Measurements from ENCODE around the gene EXOC4.

Gene EXOC4

DNA sequence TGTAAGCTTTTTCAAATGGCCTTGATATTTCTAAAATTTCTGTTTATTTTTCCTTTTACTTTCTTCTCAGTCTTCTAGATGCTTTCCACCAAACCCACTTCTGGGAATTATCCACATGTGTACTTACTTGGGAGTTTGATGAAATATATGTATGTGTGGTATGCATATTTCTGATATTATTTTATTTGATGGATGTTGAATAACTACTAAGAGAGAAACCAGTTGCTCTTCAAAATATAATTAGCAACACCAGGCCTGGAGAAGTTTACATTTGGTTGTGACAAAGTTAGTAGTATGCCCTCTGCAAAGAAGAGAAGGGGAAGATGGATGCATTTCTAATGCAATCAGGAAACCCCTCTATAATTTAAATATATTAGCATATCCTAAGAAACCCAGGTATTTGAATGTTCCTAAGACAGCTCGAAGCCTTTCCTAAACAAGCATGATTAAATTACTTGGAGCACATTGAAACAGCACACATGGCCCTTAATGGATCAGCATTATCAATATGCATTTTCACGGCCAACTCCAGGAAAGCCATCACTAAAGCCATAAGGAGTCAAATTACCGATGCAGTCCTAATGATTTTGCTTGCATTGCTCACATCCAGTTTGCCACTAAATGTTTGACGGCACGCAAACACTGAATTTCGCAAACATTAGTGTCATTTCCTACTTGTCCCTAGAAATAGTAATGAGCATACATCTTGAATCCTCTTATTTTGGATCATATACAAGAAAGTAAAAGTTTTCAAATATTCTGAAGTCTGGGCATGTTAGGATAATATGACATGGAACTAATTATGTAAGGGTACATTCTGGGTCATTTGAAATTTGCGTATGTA, 393.8 kb downstream of the EXOC4 start:
- Histone ChIP-seq H3K4me3 (no peak overlapping the region), H3K27ac (no peak overlapping the region)
- no peak for DNase-seq (ENCODE audit: low spot score)
- TF ChIP-seq, protein P1, sequence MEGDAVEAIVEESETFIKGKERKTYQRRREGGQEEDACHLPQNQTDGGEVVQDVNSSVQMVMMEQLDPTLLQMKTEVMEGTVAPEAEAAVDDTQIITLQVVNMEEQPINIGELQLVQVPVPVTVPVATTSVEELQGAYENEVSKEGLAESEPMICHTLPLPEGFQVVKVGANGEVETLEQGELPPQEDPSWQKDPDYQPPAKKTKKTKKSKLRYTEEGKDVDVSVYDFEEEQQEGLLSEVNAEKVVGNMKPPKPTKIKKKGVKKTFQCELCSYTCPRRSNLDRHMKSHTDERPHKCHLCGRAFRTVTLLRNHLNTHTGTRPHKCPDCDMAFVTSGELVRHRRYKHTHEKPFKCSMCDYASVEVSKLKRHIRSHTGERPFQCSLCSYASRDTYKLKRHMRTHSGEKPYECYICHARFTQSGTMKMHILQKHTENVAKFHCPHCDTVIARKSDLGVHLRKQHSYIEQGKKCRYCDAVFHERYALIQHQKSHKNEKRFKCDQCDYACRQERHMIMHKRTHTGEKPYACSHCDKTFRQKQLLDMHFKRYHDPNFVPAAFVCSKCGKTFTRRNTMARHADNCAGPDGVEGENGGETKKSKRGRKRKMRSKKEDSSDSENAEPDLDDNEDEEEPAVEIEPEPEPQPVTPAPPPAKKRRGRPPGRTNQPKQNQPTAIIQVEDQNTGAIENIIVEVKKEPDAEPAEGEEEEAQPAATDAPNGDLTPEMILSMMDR (IDR thresholded peaks at IDR 0.05) = no peak

DNA sequence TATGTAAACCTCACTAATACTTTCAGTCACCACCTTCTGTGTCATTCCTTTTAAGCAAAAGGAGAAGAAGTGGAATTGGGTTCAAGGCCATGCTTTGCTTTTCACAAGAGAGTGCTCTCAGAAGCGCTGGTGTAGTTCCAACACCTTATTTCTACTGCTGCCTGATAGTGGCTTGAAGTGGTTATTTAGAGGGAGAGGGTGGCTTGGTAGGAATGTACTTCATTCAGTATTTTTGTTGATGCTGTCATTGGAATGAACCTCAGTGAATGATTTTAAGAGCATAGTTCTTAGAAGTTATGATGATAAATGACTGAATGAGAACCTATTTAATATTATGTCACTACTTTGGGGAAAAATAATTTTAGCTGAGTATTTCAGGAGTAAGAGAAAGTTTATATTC, 396.7 kb downstream of the EXOC4 start:
- DNase-seq (ENCODE audit: low spot score) = no peak
- TF ChIP-seq, protein P1 (IDR thresholded peaks at IDR 0.05) = no peak
- Histone ChIP-seq H3K4me3 (no peak overlapping the region), H3K27ac (no peak overlapping the region)

DNA sequence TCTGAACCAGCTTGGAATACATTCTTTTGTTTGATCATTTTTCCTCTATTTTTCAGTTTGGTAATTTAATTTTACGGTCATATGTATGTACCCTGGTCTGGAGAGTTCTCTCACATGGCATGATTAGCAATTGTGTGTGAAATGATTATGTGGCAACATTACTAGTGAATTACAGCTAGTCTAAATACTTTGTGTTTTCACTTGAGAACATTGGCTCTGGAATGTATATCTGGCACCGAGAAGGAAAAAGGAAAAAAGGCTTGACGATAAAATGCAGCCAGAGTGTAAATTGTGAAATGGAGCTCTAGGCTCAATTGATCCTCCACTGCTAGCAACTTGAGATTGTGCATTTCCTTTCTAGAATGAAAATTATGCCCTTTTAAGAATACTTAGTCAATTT, 397.2 kb downstream of the EXOC4 start:
- H3K27ac ChIP-seq = no peak overlapping the region
- TF ChIP-seq, protein P1 (IDR thresholded peaks at IDR 0.05) = no peak
- no peak for DNase-seq (ENCODE audit: low spot score)

DNA sequence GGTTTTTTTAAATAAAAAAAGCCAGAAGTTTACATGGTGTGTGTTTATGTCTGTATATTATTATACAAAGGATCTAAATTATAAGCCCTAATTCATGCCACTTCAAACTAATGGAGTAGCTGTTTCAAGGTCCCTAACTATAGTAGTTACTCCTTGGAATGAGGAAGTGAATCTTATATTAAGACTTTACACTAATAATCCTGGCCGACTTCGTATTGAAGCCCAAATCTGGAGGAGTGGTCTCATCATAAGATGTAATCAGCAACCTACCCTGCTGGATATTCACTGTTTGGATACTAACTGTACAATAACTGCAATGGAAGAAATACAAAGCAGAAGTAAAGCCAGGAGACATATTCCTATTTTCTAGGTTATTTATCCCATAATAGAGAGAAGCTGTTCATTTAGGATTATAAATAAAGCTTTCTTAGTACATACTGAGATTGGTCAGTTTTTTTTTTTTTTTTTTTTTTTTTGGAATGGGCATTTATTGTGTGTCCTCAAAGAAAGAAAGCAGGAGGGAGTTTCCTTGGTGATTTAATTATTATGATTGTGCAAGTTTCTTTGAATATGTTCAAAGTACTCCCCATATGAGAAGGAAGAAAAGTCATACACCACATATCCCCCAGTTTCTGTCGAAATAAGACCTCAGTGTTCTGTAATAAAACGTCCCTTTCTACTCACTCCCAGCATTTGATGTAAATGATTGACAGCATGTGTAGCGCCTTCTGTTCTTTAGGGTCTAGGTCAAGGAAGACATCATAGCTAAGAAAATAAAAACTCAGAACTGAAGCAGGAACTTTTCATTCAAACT, 397.8 kb downstream of the EXOC4 start:
- no peak overlapping the region for H3K27ac ChIP-seq
- TF ChIP-seq, protein P1 (IDR thresholded peaks at IDR 0.05) = no peak
- DNase-seq (ENCODE audit: low spot score) = no peak
- no peak overlapping the region for H3K4me3 ChIP-seq

More for the DNA sequence above, 397.2 kb downstream of the EXOC4 start:
- H3K4me3 ChIP-seq = no peak overlapping the region

- no peak for DNase-seq (ENCODE audit: low spot score)
- H3K27ac ChIP-seq = no peak overlapping the region
- TF ChIP-seq, protein P1 (IDR thresholded peaks at IDR 0.05) = no peak
- H3K4me3 ChIP-seq = no peak overlapping the region
These were observed 399.7 kb downstream of the EXOC4 start for GRCh38 chr7:133652547-133652946.

- Histone ChIP-seq H3K4me3 (no peak overlapping the region), H3K27ac (no peak overlapping the region)
- no peak for DNase-seq (ENCODE audit: low spot score)
- TF ChIP-seq, protein P1 (IDR thresholded peaks at IDR 0.05) = no peak
These were observed 401.7 kb downstream of the EXOC4 start for GRCh38 chr7:133654547-133654946.

All from coronary artery (tissue), 2 donors.